Skeletal muscle tissue (tissue), 4 donors: ENCODE results near the gene ZIC2. TPM values are rescaled to one million over a fixed set of nuclear protein-coding genes. Genes with fewer than 3 reads are reported as not detected.
A peak's percentile ranks its signal among the peaks of the same experiment; 100 is the strongest.

ENCODE experiments used
- H3K27ac ChIP-seq: one replicate; pipeline ENCODE4 v1.7.0; 2013; ENCODE audit warnings: mild to moderate bottlenecking, low read depth, low read length, inconsistent platforms
- H3K27me3 ChIP-seq, 3 donors: one replicate each; pipeline ENCODE4 v1.7.0; 2013; ENCODE audit warnings: low read length in 3 of 3; ENCODE audit not compliant: control insufficient read depth in 3 of 3, insufficient read depth in 3 of 3
- H3K36me3 ChIP-seq, 3 donors: one replicate each; pipeline ENCODE4 v1.7.0; 2013; ENCODE audit warnings: low read length in 3 of 3; ENCODE audit not compliant: control insufficient read depth in 3 of 3, insufficient read depth in 3 of 3
- H3K4me1 ChIP-seq, 3 donors: one replicate each; pipeline ENCODE4 v1.7.0; 2013; ENCODE audit warnings: low read length in 3 of 3, mild to moderate bottlenecking in 3 of 3; ENCODE audit not compliant: control insufficient read depth in 3 of 3, insufficient read depth in 3 of 3
- H3K4me3 ChIP-seq, 3 donors: one replicate each; pipeline ENCODE4 v1.7.0; 2013; ENCODE audit warnings: low read length in 3 of 3
- H3K9ac ChIP-seq, 3 donors: one replicate each; pipeline ENCODE4 v1.7.0; 2013; ENCODE audit warnings: low read length in 3 of 3, mild to moderate bottlenecking in 3 of 3, moderate library complexity in 2 of 3, low read depth in 1 of 3
- H3K9me3 ChIP-seq, 3 donors: one replicate each; pipeline ENCODE4 v1.7.0; 2013; ENCODE audit warnings: low read length in 3 of 3; ENCODE audit not compliant: control insufficient read depth in 3 of 3
- total RNA-seq: library from RNA; depleted of rRNA; stranded (reverse); fragments of >200 nt; gene quantifications from one replicate; pipeline ENCODE4 v1.2.3, GENCODE V29; 2014
- donor health status: Osteomylitis.

Gene ZIC2
- total RNA-seq, 1 donor from 2014 or later: not detected

- H3K4me3 ChIP-seq: no peak overlapping the region
- peaks cover 82 to 91% (median 86%) of the 10 kb centered on the region in 3 donors for H3K27me3 ChIP-seq
- no peaks in the 10 kb centered on the region for H3K36me3 ChIP-seq
- peaks cover 15 to 36% (median 33%) of the 10 kb centered on the region in 3 donors for H3K4me1 ChIP-seq
- no peak overlapping the region for H3K9ac ChIP-seq
- no peak overlapping the region for H3K27ac ChIP-seq
- no peaks in the 10 kb centered on the region for H3K9me3 ChIP-seq
These were observed 22.5 kb upstream of the ZIC2 start for GRCh38 chr13:99959127-99959539.

DNA sequence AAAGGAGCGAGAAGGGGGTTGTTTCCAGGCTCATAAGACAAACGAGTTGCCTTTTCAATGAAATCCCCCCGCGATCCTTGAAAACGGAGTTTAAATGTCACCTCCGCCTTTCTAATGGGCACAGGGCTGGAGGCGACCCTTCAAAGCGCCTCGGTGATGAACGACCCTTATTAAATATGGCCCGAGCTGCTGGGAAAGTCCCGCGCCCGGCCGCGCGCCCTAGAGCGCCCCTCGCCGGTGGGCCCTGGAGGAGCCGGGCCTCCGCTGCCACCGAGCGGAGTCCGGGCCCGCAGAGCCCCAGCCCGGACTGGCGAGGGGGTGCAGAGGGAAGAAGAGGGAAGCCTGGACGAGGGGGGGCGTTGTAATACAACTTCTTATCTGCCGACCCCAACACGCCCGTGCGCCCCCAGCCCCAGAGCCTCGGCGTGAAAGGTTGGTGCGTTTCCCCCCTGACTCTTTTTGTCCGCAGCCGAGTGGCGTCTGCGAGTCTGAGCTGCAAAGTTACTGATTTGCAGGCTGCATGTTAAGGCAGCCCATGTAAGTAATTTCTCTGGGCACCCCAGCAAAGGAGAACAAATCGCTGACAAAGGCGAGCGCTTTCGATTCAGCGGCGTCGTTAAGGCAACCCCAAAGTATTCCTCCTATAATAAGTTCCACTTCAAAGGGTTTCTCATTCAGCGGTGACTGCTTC is 21.9 kb upstream of the ZIC2 start:
- Histone ChIP-seq H3K27me3 (peaks cover 78 to 86% (median 83%) of the 10 kb centered on the region in 3 donors), H3K36me3 (no peaks in the 10 kb centered on the region), H3K4me3 (peak overlapping the region in 2 of 3 donors; percentile 27 to 29), H3K27ac (no peak overlapping the region), H3K9ac (peak overlapping the region in 1 of 3 donors; percentile 40), H3K9me3 (no peaks in the 10 kb centered on the region), H3K4me1 (peaks cover 15 to 36% (median 33%) of the 10 kb centered on the region in 3 donors)

GRCh38 chr13:99960663-99961311 is 20.8 kb upstream of the ZIC2 start:
- Histone ChIP-seq H3K36me3 (no peaks in the 10 kb centered on the region), H3K9ac (no peak overlapping the region), H3K4me1 (peaks cover 10 to 31% (median 29%) of the 10 kb centered on the region in 3 donors), H3K4me3 (no peak overlapping the region), H3K9me3 (no peaks in the 10 kb centered on the region), H3K27ac (no peak overlapping the region), H3K27me3 (peaks cover 74 to 81% (median 80%) of the 10 kb centered on the region in 3 donors)

GRCh38 chr13:99961636-99962035 is 19.9 kb upstream of the ZIC2 start:
- no peaks in the 10 kb centered on the region for H3K9me3 ChIP-seq
- H3K4me1 ChIP-seq: peaks cover 2 to 23% (median 20%) of the 10 kb centered on the region in 3 donors
- H3K36me3 ChIP-seq: no peaks in the 10 kb centered on the region
- no peak overlapping the region for H3K9ac ChIP-seq
- H3K27me3 ChIP-seq: peaks cover 74 to 81% (median 80%) of the 10 kb centered on the region in 3 donors
- H3K27ac ChIP-seq: no peak overlapping the region
- no peak overlapping the region for H3K4me3 ChIP-seq

DNA sequence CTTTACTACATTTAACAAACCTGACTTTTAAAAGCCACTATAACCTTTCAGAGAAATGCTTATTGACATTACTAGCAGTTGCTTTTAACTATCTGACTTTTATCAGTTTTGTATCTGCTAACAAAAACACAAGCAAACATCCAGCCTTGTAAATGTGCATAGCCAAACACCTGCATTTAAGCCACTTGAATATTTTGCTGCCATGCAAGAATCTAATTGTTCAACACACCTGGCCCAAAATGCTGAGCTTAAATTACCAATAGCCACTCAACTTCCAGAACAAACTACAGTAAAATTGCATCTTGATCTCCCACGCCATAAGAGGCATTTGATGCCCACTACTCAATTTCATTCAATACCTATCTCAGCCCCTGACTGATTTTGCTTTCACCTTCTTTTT is 19.3 kb upstream of the ZIC2 start:
- H3K9ac ChIP-seq: no peak overlapping the region
- H3K27me3 ChIP-seq: peaks cover 73 to 79% (median 78%) of the 10 kb centered on the region in 3 donors
- H3K36me3 ChIP-seq: no peaks in the 10 kb centered on the region
- no peak overlapping the region for H3K4me3 ChIP-seq
- H3K27ac ChIP-seq: no peak overlapping the region
- H3K9me3 ChIP-seq: no peaks in the 10 kb centered on the region
- peaks cover 0 to 18% (median 15%) of the 10 kb centered on the region in 3 donors for H3K4me1 ChIP-seq

DNA sequence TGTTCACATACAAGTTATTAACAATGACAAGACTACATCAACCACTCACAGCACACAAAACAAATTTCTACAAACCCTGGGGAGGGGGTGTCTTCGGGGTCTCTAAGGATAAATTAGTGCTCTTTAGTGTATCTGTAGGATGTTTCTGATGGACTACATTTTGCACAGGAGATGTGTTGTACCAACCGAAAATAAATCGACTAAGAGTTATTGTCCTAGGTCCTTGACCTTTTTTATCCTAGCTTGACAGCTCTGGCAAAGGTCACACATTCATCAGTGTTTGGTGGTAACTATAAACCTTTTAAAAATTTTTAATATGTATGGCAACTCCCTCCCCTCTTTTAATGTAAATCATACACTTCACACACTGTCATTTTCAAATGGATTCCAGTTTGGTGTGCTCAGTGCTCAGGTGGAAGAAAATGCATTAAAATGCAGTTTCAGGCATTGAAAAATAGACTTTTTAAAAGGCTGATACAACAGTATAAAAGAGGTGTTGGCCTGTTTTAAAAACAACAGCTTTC is 17.7 kb upstream of the ZIC2 start:
- peaks cover 72 to 79% (median 78%) of the 10 kb centered on the region in 3 donors for H3K27me3 ChIP-seq
- H3K9me3 ChIP-seq: no peaks in the 10 kb centered on the region
- no peaks in the 10 kb centered on the region for H3K36me3 ChIP-seq
- H3K27ac ChIP-seq: no peak overlapping the region
- H3K4me3 ChIP-seq: no peak overlapping the region
- H3K4me1 ChIP-seq: peaks cover 3 to 12% (median 10%) of the 10 kb centered on the region in 3 donors
- H3K9ac ChIP-seq: no peak overlapping the region

DNA sequence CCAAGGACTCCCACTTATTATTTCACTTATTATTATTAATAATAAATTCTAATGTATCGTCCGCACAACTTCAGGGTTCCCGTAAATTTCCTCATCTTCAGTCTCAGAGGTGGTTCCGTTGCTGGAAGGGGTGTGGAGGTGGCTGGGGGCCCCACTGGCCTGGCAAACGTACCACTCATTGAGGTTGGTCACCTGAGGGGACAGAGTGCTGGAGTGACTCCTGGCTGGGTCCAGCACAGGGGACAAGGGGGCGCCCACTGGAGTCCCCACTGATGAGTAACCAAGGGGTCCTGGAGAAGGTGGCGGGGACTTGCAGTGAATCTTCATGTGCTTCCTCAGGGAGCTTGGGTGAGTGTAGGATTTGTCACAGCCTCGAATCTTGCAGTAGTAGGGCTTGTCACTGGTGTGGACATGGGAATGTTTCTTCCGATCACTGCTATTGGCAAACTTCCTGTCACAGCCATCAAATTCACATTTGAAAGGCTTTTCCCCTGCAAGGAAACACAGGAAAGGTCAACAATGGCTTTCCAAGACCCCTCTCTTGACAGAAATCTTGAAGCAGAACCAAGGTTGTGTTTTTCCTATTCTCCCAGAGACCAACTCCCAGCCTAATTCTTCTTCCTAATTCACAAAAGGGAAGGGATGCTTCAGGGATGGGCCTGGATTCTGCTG is 16.1 kb upstream of the ZIC2 start:
- Histone ChIP-seq H3K9me3 (no peaks in the 10 kb centered on the region), H3K27me3 (peaks cover 71 to 78% (median 77%) of the 10 kb centered on the region in 3 donors), H3K9ac (no peak overlapping the region), H3K27ac (no peak overlapping the region), H3K36me3 (no peaks in the 10 kb centered on the region), H3K4me1 (peaks cover 11 to 14% (median 13%) of the 10 kb centered on the region in 3 donors), H3K4me3 (no peak overlapping the region)

- no peak overlapping the region for H3K4me3 ChIP-seq
- no peak overlapping the region for H3K9ac ChIP-seq
These were observed 15.3 kb upstream of the ZIC2 start for GRCh38 chr13:99966064-99966805.

GRCh38 chr13:99967498-99967868 is 14.1 kb upstream of the ZIC2 start:
- H3K9me3 ChIP-seq: no peaks in the 10 kb centered on the region
- H3K27ac ChIP-seq: no peak overlapping the region
- no peaks in the 10 kb centered on the region for H3K36me3 ChIP-seq
- no peak overlapping the region for H3K9ac ChIP-seq
- H3K4me3 ChIP-seq: no peak overlapping the region
- peaks cover 13 to 18% (median 15%) of the 10 kb centered on the region in 3 donors for H3K4me1 ChIP-seq
- H3K27me3 ChIP-seq: peaks cover 66 to 79% (median 72%) of the 10 kb centered on the region in 3 donors

More at GRCh38 chr13:99966064-99966805, 15.3 kb upstream of the ZIC2 start:
- Histone ChIP-seq H3K4me1 (peaks cover 12 to 13% (median 12%) of the 10 kb centered on the region in 3 donors), H3K27me3 (peaks cover 66 to 77% (median 72%) of the 10 kb centered on the region in 3 donors), H3K27ac (no peak overlapping the region), H3K36me3 (no peaks in the 10 kb centered on the region), H3K9me3 (no peaks in the 10 kb centered on the region)
